Immature natural killer cell (primary cell): ENCODE measurements around the gene CD81. TPM values are rescaled to one million over a fixed set of nuclear protein-coding genes. Genes with fewer than 3 reads are reported as not detected.

Experiments
- DNase-seq, 3 donors: peaks; one replicate each; pipeline ENCODE4 v3.0.0; 2022; ENCODE audit warnings: mixed read lengths in 1 of 3
- H3K27ac Mint-ChIP-seq, 6 donors: one replicate each; pipeline ENCODE4 v1.8.0; 2020; ENCODE audit warnings: mixed read lengths in 6 of 6, mild to moderate bottlenecking in 5 of 6, inconsistent platforms in 4 of 6, moderate library complexity in 3 of 6
- H3K27me3 Mint-ChIP-seq, 3 donors: one replicate each; pipeline ENCODE4 v1.8.0; 2020 to 2021; ENCODE audit warnings: low read depth in 3 of 3, mild to moderate bottlenecking in 3 of 3, mixed read lengths in 3 of 3, moderate library complexity in 3 of 3, inconsistent platforms in 1 of 3
- H3K36me3 Mint-ChIP-seq, 3 donors: one replicate each; pipeline ENCODE4 v1.8.0; 2020; ENCODE audit warnings: mixed read lengths in 3 of 3, inconsistent platforms in 2 of 3, mild to moderate bottlenecking in 2 of 3
- H3K4me1 Mint-ChIP-seq, 2 donors: one replicate each; pipeline ENCODE4 v1.8.0; 2020; ENCODE audit warnings: inconsistent platforms in 2 of 2, mild to moderate bottlenecking in 2 of 2, mixed read lengths in 2 of 2, moderate library complexity in 1 of 2
- H3K4me3 Mint-ChIP-seq, 5 donors: one replicate each; pipeline ENCODE4 v1.8.0; 2020; ENCODE audit warnings: mild to moderate bottlenecking in 5 of 5, mixed read lengths in 5 of 5, inconsistent platforms in 3 of 5, moderate library complexity in 3 of 5
- H3K9me3 Mint-ChIP-seq, 6 donors: one replicate each; pipeline ENCODE4 v1.8.0; 2020; ENCODE audit warnings: mild to moderate bottlenecking in 6 of 6, mixed read lengths in 6 of 6, inconsistent platforms in 4 of 6, moderate library complexity in 3 of 6
- polyA plus RNA-seq, 3 donors: library from polyadenylated mRNA; unstranded; fragments of 300-500 nt; fragmentation: Illumina TruSeq; gene quantifications; one replicate each; pipeline ENCODE4 v1.2.3, GENCODE V29; 2021

Gene CD81
- polyA plus RNA-seq, 3 donors from 2014 or later, result 33.1 to 56.9 (median 49.7) TPM

DNA sequence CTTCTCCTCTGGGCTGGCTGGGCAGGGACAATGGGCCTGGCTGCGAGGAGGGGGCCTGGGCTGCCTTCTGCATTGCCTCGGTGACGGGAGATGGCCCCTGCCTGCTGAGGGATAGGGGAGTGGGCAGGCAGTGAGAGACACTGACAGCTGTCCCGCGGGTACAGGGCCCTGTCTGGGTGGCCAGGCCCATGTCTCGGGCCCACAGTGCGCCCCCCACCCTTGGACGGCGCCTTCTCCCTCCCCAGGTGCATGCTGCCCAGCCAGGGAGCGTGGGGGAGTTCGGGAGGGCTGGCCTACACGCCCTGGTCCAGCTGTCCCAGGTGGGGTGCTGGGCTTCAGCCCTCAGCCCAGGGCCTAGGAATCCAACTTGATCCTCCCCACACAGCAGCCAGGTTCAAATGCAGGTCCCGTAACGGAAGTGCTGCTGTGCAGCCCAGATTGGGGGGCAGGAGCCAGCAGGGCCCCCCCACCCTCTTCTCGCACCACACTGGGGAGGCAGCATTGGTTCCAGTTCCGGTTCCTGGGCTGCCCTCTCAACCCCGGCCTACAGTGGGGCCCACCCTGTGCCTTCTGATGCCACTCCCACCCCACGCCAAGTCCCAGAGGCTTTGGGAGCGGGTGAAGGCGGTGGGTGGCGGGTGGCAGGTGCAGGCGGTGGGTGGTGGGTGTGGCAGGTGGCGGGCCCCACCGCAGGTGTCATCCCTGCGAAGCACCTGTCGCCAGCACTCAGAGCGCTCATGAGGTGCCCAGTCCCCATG lies 16.2 kb downstream of the CD81 start:
- peaks cover 30 to 32% of the 10 kb centered on the region in 2 donors for H3K4me1 Mint-ChIP-seq
- no peak overlapping the region for H3K27ac Mint-ChIP-seq
- H3K4me3 Mint-ChIP-seq, result no peak overlapping the region
- DNase-seq, result no peak
- no peaks in the 10 kb centered on the region for H3K9me3 Mint-ChIP-seq
- peaks cover 4 to 11% (median 5%) of the 10 kb centered on the region in 3 donors for H3K36me3 Mint-ChIP-seq
- H3K27me3 Mint-ChIP-seq, result peaks cover 3 to 6% (median 5%) of the 10 kb centered on the region in 3 donors

DNA sequence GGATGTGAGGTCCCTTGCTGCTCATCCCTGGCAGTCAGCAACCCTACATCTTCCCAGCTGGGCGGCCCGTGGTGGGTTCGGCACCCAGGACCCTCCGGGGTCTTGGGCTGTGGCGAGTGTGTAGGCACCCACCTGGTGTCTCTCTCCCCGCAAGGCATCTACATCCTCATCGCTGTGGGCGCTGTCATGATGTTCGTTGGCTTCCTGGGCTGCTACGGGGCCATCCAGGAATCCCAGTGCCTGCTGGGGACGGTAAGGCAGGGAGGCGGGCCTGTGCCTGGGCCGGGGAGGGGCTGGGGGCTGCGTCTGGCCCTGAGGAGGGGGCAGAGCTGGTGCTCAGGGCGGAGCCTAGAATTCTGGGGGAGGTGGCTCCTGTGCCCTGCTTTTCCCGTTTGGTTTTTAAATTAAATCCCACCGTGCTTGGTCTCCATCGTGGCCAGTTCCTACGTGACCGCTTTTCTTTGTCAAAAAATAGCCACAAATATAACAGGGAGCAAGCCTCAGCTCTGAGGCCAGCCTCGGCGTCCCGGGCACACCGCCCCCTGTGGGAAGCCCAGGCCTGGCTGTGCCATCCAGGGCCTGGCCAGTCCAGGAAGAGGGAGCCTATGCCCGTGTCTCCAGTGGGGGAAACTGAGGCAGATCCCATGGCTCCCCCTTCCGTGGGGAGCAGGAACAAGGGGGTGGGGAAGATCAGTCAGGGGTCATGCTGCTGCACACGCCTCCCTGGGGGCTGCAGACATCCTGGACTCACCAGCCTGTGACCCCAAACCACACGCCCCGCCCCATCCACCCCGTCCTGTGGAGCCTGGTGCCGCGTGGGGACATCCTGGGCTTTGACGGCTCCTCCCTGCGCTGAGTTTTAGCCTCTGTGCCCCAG lies 17.1 kb downstream of the CD81 start:
- Mint-ChIP-seq H3K4me3 (no peak overlapping the region), H3K27me3 (peaks cover 3 to 4% (median 4%) of the 10 kb centered on the region in 3 donors), H3K9me3 (no peaks in the 10 kb centered on the region), H3K27ac (no peak overlapping the region), H3K36me3 (peaks cover 4 to 11% (median 5%) of the 10 kb centered on the region in 3 donors), H3K4me1 (peaks cover 26% of the 10 kb centered on the region in 2 donors)
- no peak for DNase-seq

DNA sequence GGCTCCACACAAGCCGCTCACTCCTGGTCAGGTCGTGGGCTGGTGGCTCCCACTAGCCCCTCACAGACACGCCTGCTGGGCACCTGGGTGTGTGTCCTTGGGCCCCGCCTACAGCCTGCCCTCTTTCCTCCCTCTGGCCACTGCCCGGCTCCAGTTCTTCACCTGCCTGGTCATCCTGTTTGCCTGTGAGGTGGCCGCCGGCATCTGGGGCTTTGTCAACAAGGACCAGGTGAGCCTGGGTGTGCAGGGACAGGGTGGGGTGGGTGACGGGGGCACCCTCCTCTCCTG lies 17.7 kb downstream of the CD81 start:
- Mint-ChIP-seq H3K4me1 (peaks cover 21 to 24% of the 10 kb centered on the region in 2 donors), H3K27ac (no peak overlapping the region)

DNA sequence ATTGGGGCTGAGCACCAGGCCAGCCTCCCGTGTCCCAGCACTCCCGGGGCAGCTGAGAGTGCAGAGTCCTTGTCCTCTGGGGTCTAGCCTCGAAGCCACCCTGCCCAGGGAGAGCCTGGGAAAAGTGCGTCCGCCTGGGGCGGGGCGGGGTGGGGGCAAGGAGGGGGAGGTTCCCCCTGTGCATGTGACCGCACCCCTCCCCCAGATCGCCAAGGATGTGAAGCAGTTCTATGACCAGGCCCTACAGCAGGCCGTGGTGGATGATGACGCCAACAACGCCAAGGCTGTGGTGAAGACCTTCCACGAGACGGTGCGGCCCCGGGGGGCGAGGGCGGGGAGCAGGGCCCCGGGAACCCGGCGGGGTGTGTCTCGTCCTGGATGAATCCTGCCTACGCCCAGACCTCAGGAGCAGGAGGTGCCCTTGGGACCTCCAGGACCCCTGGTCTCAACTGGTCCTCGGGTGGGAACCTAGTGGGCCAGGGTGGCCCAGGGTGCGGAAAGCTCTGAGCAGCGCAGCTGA lies 18.2 kb downstream of the CD81 start:
- H3K27ac Mint-ChIP-seq, result no peak overlapping the region
- H3K27me3 Mint-ChIP-seq, result peaks cover 2 to 8% (median 4%) of the 10 kb centered on the region in 3 donors
- H3K4me3 Mint-ChIP-seq, result no peak overlapping the region
- peaks cover 4 to 11% (median 5%) of the 10 kb centered on the region in 3 donors for H3K36me3 Mint-ChIP-seq
- DNase-seq, result no peak
- H3K4me1 Mint-ChIP-seq, result peaks cover 16 to 21% of the 10 kb centered on the region in 2 donors
- H3K9me3 Mint-ChIP-seq, result no peaks in the 10 kb centered on the region

More for the DNA sequence above, 17.7 kb downstream of the CD81 start:
- Mint-ChIP-seq H3K36me3 (peaks cover 4 to 11% (median 5%) of the 10 kb centered on the region in 3 donors), H3K9me3 (no peaks in the 10 kb centered on the region), H3K27me3 (peaks cover 0 to 3% (median 2%) of the 10 kb centered on the region in 3 donors), H3K4me3 (no peak overlapping the region)
- no peak for DNase-seq

DNA sequence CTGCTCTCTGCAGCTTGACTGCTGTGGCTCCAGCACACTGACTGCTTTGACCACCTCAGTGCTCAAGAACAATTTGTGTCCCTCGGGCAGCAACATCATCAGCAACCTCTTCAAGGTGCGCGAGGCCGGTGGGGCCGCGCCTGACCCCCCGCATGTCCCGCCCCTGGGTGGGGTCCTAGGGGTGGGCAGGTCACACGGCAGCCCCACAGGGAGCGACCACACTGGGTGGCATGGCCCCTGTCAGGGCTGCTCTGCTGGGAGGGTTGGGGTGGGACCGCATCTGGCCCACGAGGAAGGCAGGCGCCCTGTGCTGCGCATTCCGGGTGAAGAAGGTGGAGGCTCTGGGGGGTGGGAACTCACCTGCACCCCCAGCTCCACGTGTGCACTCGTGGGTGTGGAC lies 18.7 kb downstream of the CD81 start:
- Mint-ChIP-seq H3K27ac (no peak overlapping the region), H3K4me1 (peaks cover 12 to 21% of the 10 kb centered on the region in 2 donors), H3K4me3 (no peak overlapping the region), H3K36me3 (peaks cover 4 to 11% (median 5%) of the 10 kb centered on the region in 3 donors), H3K9me3 (no peaks in the 10 kb centered on the region), H3K27me3 (peaks cover 6 to 12% (median 8%) of the 10 kb centered on the region in 3 donors)
- DNase-seq, result no peak

DNA sequence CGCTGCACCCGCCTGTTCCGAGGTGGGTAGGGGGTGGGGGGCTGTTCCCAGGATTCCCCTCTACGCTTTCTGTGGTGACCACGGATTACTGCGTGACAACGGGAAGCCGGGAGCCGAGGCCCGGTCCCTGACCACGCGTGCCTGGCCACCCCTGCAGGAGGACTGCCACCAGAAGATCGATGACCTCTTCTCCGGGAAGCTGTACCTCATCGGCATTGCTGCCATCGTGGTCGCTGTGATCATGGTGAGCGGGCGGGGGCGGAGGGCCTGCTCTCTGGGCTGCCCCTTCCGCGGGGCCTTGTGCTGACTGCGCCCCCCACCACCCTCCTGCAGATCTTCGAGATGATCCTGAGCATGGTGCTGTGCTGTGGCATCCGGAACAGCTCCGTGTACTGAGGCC lies 19.4 kb downstream of the CD81 start:
- H3K9me3 Mint-ChIP-seq, result no peaks in the 10 kb centered on the region
- no peak for DNase-seq
- H3K36me3 Mint-ChIP-seq, result peaks cover 4 to 11% (median 5%) of the 10 kb centered on the region in 3 donors
- H3K4me1 Mint-ChIP-seq, result peaks cover 16 to 23% of the 10 kb centered on the region in 2 donors
- no peak overlapping the region for H3K4me3 Mint-ChIP-seq
- peaks cover 6 to 12% (median 8%) of the 10 kb centered on the region in 3 donors for H3K27me3 Mint-ChIP-seq
- peak overlapping the region in 1 of 6 donors; percentile 45 for H3K27ac Mint-ChIP-seq

DNA sequence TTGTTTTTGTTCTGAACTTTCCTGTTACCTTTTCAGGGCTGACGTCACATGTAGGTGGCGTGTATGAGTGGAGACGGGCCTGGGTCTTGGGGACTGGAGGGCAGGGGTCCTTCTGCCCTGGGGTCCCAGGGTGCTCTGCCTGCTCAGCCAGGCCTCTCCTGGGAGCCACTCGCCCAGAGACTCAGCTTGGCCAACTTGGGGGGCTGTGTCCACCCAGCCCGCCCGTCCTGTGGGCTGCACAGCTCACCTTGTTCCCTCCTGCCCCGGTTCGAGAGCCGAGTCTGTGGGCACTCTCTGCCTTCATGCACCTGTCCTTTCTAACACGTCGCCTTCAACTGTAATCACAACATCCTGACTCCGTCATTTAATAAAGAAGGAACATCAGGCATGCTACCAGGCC lies 19.9 kb downstream of the CD81 start:
- no peak for DNase-seq
- peak overlapping the region in 4 of 6 donors; percentile 43 to 87 (median 68) for H3K27ac Mint-ChIP-seq
- H3K9me3 Mint-ChIP-seq, result no peaks in the 10 kb centered on the region
- peaks cover 20 to 26% of the 10 kb centered on the region in 2 donors for H3K4me1 Mint-ChIP-seq
- no peak overlapping the region for H3K4me3 Mint-ChIP-seq
- peaks cover 6 to 13% (median 8%) of the 10 kb centered on the region in 3 donors for H3K27me3 Mint-ChIP-seq
- H3K36me3 Mint-ChIP-seq, result peaks cover 4 to 11% (median 5%) of the 10 kb centered on the region in 3 donors

DNA sequence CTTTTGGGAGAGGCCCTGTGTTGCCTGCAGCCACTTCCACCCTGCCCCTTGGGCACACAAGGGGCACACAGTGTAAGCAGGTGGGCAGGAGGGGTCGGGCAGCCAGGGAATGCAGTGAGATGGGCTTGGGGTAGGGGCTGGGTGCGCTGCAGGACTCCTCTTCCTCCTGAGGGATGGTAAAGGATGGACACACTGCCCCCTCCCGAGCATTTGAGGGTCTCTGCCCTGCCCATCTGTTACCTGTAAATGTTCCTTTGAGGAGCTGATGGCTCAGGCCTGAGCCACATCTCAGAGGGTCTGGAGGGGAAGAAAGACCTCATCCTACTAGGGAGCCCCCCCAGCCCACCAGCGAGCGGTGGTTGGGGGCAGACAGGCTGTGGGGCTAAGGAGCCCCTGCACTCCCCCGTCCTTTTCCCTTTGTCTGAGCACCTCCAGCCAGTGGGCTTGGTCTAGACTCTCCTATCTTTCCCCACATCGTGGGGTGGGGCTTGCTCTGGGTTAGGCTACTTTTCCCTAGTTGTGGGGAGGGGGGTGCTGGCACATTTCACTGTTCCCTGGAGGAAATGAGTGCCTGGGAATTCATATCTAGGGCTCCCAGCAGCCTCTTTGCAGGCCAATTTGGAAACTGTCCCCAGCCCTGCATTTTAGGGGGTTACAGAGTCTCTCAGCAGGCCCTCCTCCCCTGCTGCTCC lies 21.7 kb downstream of the CD81 start:
- Mint-ChIP-seq H3K4me3 (peak overlapping the region; percentile 45 to 93 (median 92)), H3K27ac (peak overlapping the region; percentile 86 to 94 (median 91)), H3K36me3 (peaks cover 4 to 14% (median 5%) of the 10 kb centered on the region in 3 donors), H3K9me3 (no peaks in the 10 kb centered on the region), H3K4me1 (peaks cover 27 to 29% of the 10 kb centered on the region in 2 donors), H3K27me3 (peaks cover 6 to 13% (median 8%) of the 10 kb centered on the region in 3 donors)
- no peak for DNase-seq

DNA sequence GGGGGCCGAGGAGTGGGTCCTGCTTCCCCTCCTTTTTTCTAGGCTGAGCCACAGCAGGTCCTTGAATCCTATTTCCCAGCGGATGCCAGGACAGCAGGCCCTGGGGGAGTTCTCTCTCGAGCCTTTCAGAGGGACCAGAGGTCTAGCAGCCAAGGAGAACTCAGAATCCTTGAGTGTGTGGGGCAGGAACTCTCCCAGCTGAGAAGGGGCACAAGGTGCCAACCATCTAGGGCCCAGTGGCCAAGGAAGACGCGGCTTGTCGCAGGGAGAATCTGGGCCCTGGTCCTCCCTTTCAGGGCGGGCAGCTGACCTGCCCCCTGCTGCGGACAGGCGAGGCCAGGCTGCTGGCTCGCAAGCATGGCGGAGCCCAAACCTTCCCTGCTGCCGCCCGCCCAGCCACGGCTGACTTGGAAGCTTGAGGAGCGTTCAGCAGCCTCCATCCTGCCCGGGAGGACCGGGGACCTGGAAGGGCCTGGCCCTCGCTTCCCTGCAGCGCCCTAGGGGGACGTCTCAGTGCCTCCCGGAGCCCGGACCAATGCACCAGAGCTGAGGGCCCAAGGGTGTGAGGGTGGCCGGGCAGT lies 22.5 kb downstream of the CD81 start:
- peaks cover 6 to 15% (median 9%) of the 10 kb centered on the region in 3 donors for H3K27me3 Mint-ChIP-seq
- H3K4me3 Mint-ChIP-seq, result peak overlapping the region; percentile 91 to 93 (median 92)

DNA sequence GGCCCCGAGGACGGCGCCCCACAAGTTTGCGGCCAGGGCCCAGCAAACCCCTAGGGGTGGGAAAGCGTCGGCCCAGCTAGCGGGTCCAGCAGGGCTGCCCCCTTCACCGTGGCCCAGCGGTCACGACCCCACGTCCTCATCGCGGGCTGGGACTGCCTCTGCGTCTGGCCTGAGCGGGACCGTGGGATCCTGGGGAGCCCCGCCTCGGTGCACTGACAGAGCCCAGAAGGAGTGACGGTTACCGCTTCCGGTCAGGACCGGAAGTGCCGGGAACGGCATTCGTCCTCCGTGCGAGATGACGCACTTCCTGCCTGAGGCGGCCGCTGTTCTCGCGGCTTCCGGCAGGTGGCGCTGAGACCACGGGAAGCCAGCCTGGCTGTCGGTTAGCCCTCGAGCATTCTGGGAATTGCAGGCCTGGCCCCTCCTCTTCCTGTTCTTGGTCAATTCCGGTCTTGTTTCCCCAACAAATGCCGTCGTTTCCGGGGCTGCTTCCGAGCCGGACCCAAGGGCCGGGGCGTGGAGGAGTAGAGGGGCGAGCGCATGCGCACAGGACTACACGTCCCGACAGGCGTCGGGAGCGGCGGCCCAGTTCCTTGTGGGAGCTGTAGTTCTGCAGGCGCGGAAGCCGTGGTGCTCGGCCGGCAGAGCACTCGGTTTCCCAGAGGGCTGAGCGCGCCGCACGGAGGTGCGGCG lies 23.1 kb downstream of the CD81 start, which contains the start of gene TSSC4:
Gene TSSC4 (plus strand): TSS at position 682 of the 693 bp plus-strand sequence. CDS start 1,884 bp downstream, outside the sequence.
- peak; percentile 100 for DNase-seq
- H3K27ac Mint-ChIP-seq, result peak within 1 kb of the TSS; percentile 88 to 94 (median 92)
- H3K27me3 Mint-ChIP-seq, result peaks cover 6 to 15% (median 9%) of the 10 kb centered on the region in 3 donors
- peaks cover 20 to 24% of the 10 kb centered on the region in 2 donors for H3K4me1 Mint-ChIP-seq
- no peaks in the 10 kb centered on the region for H3K9me3 Mint-ChIP-seq
- peaks cover 4 to 14% (median 5%) of the 10 kb centered on the region in 3 donors for H3K36me3 Mint-ChIP-seq
- H3K4me3 Mint-ChIP-seq, result peak within 1 kb of the TSS; percentile 91 to 93 (median 92)

More for the DNA sequence above, 22.5 kb downstream of the CD81 start:
- H3K36me3 Mint-ChIP-seq, result peaks cover 4 to 14% (median 5%) of the 10 kb centered on the region in 3 donors
- H3K9me3 Mint-ChIP-seq, result no peaks in the 10 kb centered on the region
- H3K27ac Mint-ChIP-seq, result peak overlapping the region; percentile 86 to 94 (median 91)
- H3K4me1 Mint-ChIP-seq, result peaks cover 25 to 28% of the 10 kb centered on the region in 2 donors
- DNase-seq, result no peak

DNA sequence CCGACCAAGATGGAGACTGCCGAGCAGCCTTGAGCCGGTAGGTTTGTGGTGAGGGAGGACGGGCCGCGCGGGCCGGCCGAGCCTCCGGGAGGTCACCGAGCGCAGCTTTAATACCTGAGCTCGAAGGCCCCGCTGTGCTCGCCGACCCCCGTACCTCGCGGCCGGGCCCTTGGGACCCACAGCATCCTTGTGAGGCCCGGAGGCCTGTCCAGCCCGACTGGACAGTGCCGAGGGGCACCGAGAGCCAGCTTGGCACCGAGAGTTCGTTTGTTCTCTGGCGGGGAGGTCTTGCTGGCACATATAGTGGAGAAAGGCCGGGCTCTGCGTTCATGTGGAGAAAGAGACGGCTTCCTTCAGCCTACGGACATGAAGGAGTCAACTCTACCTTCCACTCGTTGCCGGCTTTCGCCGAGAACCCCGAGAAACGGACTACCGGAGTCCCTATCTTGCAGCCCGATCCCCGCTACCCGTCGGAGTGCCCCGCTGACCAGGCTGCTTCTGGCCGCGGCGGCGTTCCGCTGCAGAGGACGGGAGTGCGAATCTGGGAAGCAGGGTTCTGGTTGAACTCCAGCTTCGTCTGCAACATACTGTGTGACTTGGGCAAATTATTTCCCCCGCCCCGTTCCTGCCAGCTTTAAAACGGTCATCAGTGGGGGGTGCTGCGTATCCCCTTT lies 23.8 kb downstream of the CD81 start:
- Mint-ChIP-seq H3K36me3 (peaks cover 4 to 14% (median 5%) of the 10 kb centered on the region in 3 donors), H3K27me3 (peaks cover 6 to 15% (median 9%) of the 10 kb centered on the region in 3 donors)

More for the DNA sequence above, 23.8 kb downstream of the CD81 start:
- peak overlapping the region; percentile 91 to 93 (median 92) for H3K4me3 Mint-ChIP-seq
- no peaks in the 10 kb centered on the region for H3K9me3 Mint-ChIP-seq
- H3K27ac Mint-ChIP-seq, result peak overlapping the region; percentile 88 to 94 (median 92)
- peaks cover 20 to 24% of the 10 kb centered on the region in 2 donors for H3K4me1 Mint-ChIP-seq
- DNase-seq, result no peak
